HepG2 (cell line): ENCODE results near the gene AVPR2. TPM values are rescaled to one million over a fixed set of nuclear protein-coding genes. Genes with fewer than 3 reads are reported as not detected.

Source experiments
- AHDC1 ChIP-seq: sonication (generic); formaldehyde crosslinking; IDR thresholded peaks from 2 replicates; pipeline ENCODE4 v1.5.1; 2020; ENCODE audit warnings: mild to moderate bottlenecking, missing genetic modification reagents, borderline replicate concordance
- DNMT1 ChIP-seq: sonication (generic); formaldehyde crosslinking; IDR thresholded peaks from 2 replicates; pipeline ENCODE4 v1.5.1; 2020; ENCODE audit warnings: mild to moderate bottlenecking, missing genetic modification reagents
- ETV6 ChIP-seq: sonication (generic); formaldehyde crosslinking; conservative IDR thresholded peaks from 2 replicates; pipeline ENCODE4 v1.4.0; 2020; ENCODE audit warnings: missing genetic modification reagents
- HMGXB4 ChIP-seq, 2 experiments: sonication (generic) in 1 of 2; formaldehyde crosslinking in 1 of 2; IDR thresholded peaks; 2 replicates each; pipeline versions ENCODE4 v1.4.0 to v1.6.1; 2018 to 2020; ENCODE audit warnings: missing genetic modification reagents in 2 of 2, borderline replicate concordance in 1 of 2, low read depth in 1 of 2, mild to moderate bottlenecking in 1 of 2, missing biosample characterization in 1 of 2
- HNF1A ChIP-seq, 2 experiments: sonication (generic) in 1 of 2; formaldehyde crosslinking in 1 of 2; IDR thresholded peaks; 2 replicates each; pipeline versions ENCODE4 v1.4.0 to v1.6.1; 2016 to 2020; ENCODE audit warnings: borderline replicate concordance in 1 of 2, low read depth in 1 of 2, mild to moderate bottlenecking in 1 of 2, missing genetic modification reagents in 1 of 2
- HNRNPUL1 ChIP-seq: fragments of 200-400 bp; formaldehyde crosslinking; IDR thresholded peaks from 2 replicates; pipeline ENCODE4 v1.6.1; 2017; ENCODE audit warnings: low read depth, mild to moderate bottlenecking, low read length, moderate library complexity
- MLX ChIP-seq: IDR thresholded peaks from 2 replicates; pipeline ENCODE4 v1.6.1; 2016
- TGIF2 ChIP-seq: IDR thresholded peaks from 2 replicates; pipeline ENCODE4 v1.6.1; 2016; ENCODE audit warnings: control low read depth, missing compliant biosample characterization
- ZNF275 ChIP-seq: sonication (generic); formaldehyde crosslinking; IDR thresholded peaks from 2 replicates; pipeline ENCODE4 v1.8.0; 2022; ENCODE audit warnings: missing genetic modification reagents, mild to moderate bottlenecking, inconsistent platforms, borderline replicate concordance
- ZNF550 ChIP-seq: sonication (generic); formaldehyde crosslinking; IDR thresholded peaks from 2 replicates; pipeline ENCODE4 v1.4.0; 2020; ENCODE audit warnings: mild to moderate bottlenecking, missing genetic modification reagents, borderline replicate concordance
- ZUFSP ChIP-seq: sonication (generic); formaldehyde crosslinking; IDR thresholded peaks from 2 replicates; pipeline ENCODE4 v1.9.0; 2021; ENCODE audit warnings: missing genetic modification reagents, mild to moderate bottlenecking, borderline replicate concordance
- polyA plus RNA-seq, 8 experiments: library from polyadenylated mRNA; depleted of rRNA in 3 of 8; stranded (reverse) in 7 of 8; unstranded in 1 of 8; fragments of >200 nt; fragmentation: Illumina TruSeq in 4 of 8; extraction: Trizol in 4 of 8; gene quantifications; 2 replicates each; pipeline versions ENCODE4 v1.2.1 to v1.2.3, GENCODE V29; 2011 to 2016; ENCODE audit warnings: low read depth in 4 of 8, missing spikeins in 1 of 8, mixed read lengths in 1 of 8; ENCODE audit not compliant: insufficient read depth in 1 of 8
- total RNA-seq, 5 experiments: library from RNA; depleted of rRNA; stranded (reverse); fragments of >200 nt; fragmentation: Illumina TruSeq; extraction: Trizol; gene quantifications; 2 replicates each; pipeline ENCODE4 v1.2.3, GENCODE V29; 2016; ENCODE audit warnings: low read depth in 1 of 5

Gene AVPR2
- total and polyA plus RNA-seq, 2 of the 13 experiments (the other 11 are each of a cell fraction or from before 2014, with no cell fraction given): not detected

- peak; percentile 67 to 87 for TF ChIP-seq HMGXB4 (CRISPR knock-in tag; IDR thresholded peaks at IDR 0.05; ENCODE audit: borderline replicate concordance in 1 of 2, low read depth in 1 of 2)
- no peak for TF ChIP-seq HNF1A (IDR thresholded peaks at IDR 0.05; ENCODE audit: low read depth)
- TF ChIP-seq HNF1A (CRISPR knock-in tag; IDR thresholded peaks at IDR 0.05; ENCODE audit: borderline replicate concordance): peak; percentile 84
- peak; percentile 94 for TF ChIP-seq ZNF550 (CRISPR knock-in tag)
- TF ChIP-seq ZUFSP (CRISPR knock-in tag): peak; percentile 90; the same call in 1 of the 2 replicates
- TF ChIP-seq ZNF275 (CRISPR knock-in tag): peak; percentile 100
- peak; percentile 100 for TF ChIP-seq ETV6
- peak; percentile 89 for TF ChIP-seq MLX
- TF ChIP-seq DNMT1: peak; percentile 96
- TF ChIP-seq TGIF2: peak; percentile 99
- peak; percentile 92 for TF ChIP-seq AHDC1
- TF ChIP-seq HNRNPUL1: no peak
Observed at GRCh38 chrX:153875391-153876111, 28.9 kb upstream of the AVPR2 start (continued).
